CD4-positive, alpha-beta T cell treated with Interleukin-6 at 100 ng/mL for 8 hours (primary cell): ENCODE results near the gene ZFPM1.
"Not testable (repeated sequence)": the region's sequence is repeated elsewhere in the genome, so short reads cannot be mapped to it uniquely, and the experiment has no call there.

Experiments used
- DNase-seq: peaks from one replicate; pipeline ENCODE4 v3.0.0-alpha.2; 2020; ENCODE audit warnings: mixed read lengths, low spot score

ZFPM1 gene

DNA sequence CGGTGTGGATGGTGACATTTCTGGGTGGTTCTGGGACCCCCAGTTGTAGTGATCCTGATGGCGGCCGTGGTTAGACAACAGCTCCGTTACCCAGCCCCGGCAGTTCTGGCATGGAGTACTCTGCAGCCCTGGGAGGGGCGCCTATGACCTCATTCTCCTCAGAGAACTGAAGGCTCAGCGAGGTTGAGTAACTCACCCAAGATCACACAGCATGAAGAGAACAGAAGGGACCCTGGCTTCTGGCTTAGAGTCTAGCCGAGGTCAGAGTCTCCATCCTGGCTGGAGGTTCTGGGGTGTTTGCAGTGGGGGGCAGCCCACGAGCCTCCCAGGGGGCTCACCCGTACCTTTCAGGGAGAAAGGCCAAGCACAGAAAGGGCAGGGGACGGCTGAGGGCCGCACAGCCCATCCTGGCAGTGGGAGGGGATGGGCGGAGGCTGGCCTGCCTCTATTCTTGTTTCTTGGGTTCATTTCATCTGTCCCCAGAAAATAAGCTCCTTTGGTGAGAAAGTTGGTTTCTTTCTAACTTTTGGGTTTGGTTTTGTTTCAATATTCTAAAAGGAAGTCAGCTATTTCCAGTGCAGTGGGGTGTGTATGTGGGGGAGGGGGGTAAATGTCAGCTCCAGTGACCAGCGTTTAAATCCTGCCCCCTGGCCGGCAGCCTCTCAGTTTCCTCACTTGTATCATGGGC is 13.2 kb downstream of the ZFPM1 start:
- no peak for DNase-seq

DNA sequence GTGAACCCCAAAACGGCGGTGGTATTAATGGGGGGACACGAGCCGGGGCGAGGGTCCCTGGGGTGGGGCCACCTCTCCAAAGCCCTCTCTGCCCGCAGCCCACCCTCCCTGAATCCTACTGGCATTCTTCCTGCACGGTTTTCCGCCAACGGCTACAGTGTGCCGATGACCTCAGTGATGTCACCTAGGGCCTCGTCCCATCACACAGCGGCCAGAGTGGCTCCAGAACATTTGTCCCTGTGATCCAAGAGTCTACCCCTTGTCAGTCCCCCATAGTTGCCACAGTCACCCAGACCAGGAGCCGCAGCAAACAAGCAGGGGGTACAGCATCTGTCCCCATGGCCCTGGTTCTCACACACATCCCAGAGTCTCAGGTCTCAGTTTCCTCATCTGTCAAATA is 13.9 kb downstream of the ZFPM1 start:
- no peak for DNase-seq

DNA sequence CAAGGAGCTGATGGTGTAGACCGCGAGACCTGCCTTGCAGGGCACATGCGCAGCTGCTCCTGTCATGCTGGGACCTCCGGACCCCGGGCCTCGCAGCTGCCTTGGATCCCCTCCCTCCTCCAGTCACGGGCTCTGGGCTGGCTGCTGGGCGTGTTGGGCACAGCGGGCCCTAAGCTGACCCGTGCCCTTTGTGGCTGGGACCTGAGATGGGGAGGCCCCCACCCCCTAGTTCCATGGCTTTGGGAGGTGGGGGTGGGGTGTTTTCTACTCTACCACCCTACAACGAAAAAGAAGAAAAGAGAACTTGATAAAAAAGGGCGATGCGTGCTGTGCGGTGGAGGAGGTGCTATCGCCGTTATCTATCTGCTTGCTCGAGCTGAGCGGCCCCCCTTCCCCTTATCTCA is 14.5 kb downstream of the ZFPM1 start:
- no peak for DNase-seq

DNA sequence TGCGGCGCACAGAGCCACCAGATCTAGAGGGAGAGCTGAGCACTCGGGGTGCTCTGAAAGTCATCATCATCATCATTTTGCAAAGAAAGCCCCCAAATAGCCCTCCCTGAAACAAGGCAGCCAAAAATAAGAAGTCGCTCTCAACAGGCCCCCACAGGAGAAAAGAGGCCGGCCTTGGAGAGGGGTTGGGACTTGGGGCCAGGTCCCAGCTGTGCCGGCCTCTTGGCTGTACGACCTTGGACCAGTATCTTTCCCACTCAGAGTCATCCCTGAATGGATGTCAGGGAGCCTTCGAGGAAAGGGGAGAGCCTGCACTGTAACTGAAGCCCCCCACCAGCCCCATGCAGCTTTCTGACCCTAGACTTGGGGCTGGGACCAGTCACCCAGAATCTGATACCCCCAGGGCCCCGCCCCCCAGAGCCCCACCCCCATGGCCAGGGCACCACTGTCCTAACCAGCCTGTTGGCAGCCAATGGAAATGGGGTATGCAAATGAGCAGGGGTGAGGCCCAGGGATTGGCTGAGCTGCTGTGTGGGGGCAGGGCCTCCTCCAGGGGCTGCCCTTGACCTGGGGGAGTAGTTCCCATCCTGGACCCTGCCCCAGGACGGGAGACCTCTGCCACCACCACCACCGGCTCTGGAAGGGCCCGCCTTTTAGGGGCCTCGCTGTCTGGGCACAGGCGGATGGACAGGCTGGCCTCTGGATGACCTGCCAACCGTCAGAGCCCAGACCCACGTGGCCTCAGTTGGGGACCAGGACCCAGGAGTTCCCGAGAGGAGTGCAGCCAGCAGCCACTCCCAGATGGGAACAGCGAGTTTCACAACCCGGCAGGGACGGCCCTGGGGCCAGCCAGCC is 15.4 kb downstream of the ZFPM1 start:
- DNase-seq: no peak

DNA sequence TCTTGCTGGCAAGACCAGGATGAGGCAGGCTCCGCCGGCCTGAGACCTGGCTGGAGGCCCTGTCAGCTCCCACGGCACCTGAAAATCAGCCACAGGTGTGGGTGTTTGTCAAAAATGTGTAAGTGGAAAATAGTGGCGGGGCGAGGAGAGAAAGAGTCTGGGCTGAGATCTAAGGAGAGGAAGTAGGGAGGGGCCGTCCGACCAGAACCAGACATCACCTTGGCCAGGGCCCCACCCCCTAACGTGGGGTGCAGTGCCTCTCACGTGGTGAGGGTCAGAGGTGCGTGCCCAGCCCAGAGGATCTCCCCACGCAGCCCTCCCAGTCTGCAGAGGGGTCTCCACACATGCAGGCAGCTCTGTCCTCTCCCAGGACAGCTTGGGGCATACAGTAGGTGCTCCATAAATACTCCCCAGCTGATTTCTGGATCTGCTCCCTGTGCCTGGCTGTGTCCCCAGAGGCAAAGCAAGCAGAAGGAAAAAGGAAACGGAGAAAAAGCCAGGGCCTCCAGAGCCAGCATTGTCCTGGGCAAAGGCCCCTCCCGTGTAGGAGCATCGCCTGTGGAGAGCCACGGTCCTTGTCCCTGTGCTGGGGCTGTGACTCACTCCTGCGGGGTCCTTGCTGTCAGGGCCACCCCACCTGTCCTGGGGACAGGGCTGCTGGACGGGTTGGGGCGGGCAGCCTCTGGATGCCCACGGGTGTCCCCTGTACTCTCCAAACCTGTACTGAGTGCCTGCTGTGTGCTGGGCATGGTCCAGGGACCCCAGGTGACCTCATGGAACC is 16.7 kb downstream of the ZFPM1 start:
- DNase-seq: peak; percentile 51

DNA sequence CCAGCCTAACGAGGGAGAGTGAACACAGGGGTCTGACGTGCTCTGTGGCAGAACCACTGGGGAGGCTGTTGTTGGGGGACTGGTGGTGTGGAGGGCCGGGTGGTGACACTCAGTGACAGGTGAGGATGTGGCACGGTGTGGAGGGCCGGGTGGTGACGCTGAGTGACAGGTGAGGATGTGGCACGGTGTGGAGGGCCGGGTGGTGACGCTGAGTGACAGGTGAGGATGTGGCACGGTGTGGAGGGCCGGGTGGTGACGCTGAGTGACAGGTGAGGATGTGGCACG is 17.3 kb downstream of the ZFPM1 start:
- DNase-seq: not testable (repeated sequence)

DNA sequence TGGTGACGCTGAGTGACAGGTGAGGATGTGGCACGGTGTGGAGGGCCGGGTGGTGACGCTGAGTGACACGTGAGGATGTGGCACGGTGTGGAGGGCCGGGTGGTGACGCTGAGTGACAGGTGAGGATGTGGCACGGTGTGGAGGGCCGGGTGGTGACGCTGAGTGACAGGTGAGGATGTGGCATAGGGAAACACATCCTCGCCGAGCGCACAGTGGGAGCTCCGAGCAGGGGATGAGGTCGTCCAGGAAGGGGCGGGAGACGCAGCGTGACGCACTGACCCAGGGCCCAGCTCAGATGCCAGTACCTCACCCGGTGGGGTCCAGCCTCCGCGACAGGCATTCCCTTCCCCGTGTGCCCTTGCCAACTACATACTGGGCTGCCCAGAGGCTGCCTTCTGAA is 17.6 kb downstream of the ZFPM1 start:
- peak; percentile 40 for DNase-seq

DNA sequence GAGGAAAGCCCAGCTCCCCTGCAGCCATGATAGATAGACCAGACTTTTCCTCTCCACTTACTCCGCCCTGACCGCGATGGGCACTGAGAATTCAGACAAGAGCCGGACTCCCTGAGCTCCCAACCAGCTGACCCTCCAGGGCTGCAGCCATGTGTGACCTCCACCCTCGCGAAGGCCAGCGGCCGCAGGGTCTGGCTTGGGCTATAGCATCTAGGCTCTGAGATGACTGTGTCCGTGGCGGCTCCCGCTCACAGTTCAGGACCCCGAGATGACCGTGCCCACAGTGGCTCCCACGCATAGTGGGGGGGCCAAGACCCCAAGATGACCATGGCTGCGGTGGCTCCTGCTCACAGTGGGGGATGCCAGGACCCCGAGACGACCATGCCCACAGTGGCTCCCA is 18.0 kb downstream of the ZFPM1 start:
- no peak for DNase-seq

DNA sequence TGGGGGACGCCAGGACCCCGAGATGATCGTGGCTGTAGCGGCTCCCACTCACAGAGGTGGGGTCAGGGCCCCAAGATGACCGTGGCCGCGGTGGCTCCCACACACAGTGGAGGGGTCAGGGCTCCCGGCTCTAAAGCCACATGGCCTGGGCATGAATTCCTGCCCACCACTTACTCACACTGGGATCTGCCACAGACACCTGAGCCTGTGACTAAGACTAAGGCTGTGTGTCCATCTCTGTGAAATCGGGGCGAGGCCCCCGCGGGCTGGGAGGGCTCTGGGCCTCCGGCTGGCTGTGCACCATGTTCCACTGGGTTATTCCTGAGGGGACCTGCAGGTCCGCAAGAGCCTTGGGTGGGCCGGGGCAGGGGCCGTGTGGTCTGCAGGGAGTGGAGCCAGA is 18.5 kb downstream of the ZFPM1 start:
- no peak for DNase-seq

DNA sequence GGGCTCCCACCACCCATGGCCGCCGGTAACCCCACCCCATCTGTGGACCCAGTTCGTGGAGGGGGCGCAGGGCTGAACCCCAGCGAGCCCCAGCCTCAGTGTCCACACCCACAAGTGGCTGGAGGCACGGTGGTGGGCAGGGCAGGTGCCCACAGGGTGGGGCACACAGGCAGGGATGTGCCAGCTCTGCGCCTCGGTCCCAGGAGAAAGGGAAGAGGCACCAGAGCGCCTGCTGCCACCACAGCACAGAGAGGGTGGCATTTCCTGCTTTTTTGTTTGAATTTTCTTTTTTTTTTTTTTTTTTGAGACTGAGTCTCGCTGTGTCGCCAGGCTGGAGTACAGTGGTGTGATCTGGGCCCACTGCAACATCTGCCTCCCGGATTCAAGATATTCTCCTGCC is 19.0 kb downstream of the ZFPM1 start:
- DNase-seq: no peak

DNA sequence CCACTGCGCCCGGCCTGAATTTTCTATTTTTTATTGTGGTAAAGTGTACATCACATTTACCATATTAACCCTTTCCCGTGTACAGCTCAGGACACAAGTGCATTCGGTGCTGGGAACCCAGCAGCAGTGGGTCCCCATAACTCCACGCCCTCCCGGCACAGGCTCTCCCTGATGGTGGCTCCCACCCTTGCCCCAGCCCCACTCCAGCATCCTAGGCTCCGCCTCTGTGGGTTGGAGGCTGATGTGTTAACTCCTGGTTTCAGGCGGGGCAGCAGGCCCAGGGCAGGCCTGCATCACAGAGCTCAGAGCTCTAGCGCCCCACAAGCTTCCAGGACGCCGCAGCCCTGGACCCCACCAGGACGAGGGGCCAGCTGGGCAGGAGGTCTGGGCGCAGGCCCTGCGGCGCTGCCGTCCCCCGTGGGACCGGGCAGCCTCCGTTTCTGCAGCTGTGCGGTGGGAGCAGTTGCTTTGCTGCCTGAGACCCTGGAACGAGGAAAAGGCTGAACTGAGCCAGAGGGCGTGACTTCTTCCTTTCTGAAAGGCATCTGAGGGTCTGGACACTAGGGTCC is 19.6 kb downstream of the ZFPM1 start:
- no peak for DNase-seq

DNA sequence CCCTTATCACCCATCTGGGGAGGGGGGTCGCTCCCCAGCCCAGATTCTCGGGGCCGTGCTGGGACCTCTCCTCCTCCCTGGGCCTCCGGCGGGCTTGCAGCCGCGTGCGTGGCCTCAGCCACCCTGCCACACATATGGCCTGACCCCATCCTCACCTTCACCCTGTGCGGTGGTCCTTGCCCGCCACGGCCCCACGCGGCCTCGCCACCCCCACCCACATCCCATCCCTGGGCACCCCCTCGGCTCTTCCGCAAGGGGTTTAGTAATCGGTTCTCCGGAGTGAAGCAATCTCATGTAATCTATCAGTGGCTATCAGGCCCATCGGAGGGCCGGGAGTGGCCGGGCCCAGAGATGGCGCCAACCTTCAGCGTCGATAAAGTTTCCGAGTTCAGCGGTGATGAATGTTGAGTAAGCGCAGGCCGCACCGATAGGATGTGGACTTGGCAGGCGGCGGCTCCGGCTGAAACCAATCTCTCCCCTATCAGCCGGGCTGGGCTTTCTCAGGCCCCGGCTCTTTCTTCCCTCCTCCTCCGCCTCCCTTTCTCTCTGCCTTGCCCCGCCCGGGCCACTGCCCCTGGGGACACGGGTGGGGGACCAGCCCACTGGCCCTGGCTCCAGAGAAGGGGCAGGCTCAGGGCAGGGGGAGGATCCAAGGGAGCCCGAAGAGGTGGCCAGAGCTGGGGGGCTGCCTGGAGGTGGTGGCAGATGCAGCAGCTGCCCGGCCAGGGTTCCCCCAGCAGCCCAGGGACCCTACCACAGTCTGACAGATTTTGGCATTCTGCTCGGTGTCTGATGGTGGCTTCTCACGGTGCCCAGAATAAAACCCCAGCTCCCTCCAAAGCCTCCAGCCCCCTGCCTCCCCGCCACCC is 20.8 kb downstream of the ZFPM1 start:
- no peak for DNase-seq

DNA sequence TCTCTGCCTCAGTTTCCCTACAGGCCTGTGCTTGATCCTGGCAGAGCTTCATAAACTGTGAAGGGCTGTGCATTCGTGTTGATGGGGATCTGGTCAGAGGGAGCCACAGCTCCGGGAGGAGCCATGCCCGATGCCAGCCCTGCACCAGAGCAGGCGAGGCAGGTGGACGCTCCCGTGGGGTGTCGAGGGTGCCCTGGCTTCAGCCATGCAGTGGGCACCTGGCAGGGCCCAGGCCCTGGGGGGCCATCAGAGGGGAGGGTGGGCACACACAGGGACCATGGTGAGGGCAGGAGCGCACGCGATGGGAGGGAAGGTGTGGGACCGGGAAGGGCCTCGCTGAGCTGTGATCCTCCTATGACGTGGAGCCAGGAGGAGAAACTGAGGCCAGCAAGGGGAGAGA is 22.0 kb downstream of the ZFPM1 start:
- no peak for DNase-seq

DNA sequence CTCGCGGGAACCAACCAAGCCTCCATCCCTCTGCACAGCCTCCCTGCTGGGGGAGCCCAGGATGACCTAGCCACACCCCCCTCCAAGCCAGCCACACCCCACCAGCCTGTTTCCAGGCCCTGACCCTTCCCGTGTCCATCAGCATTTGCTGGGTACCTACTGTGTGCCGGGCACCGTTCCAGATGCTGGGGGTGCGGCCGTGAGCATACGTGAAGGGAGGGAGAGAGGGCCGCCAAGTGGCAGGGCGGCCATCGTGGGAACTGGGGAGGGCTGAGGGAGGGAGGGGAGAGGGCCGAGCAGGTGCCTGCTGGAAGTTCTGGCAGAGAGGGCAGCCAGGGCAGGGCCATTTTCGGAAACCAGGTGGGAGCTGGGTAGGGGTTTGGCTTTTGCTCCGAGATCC is 23.1 kb downstream of the ZFPM1 start:
- no peak for DNase-seq

DNA sequence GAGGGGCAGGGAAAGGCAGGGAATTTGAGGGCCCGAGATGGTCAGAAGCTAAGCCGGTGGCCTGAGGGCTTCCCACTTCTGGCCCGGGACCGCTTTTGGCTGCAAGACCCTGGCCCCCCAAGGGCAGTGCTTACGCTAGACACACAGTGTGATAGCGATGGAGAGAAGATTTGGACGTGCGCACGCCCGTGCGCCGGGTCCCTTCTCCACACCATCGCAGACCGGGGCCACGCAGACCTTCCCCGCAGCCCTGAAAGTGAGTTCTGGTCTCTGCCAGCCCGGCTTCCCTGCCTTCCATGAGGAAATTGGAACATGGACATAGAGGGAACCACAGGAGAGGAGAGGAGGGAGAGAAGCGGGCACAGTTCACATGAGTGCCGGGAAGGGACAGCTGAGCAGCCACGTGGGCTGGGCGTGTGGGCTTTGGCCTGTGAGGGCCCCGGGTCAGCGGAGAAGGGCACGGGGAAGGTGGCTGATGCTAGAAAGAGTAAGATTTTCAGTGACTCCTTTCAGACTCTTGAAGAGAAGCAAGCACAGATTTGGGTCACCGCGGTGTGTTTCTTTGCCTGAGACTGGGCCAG is 23.8 kb downstream of the ZFPM1 start:
- no peak for DNase-seq

DNA sequence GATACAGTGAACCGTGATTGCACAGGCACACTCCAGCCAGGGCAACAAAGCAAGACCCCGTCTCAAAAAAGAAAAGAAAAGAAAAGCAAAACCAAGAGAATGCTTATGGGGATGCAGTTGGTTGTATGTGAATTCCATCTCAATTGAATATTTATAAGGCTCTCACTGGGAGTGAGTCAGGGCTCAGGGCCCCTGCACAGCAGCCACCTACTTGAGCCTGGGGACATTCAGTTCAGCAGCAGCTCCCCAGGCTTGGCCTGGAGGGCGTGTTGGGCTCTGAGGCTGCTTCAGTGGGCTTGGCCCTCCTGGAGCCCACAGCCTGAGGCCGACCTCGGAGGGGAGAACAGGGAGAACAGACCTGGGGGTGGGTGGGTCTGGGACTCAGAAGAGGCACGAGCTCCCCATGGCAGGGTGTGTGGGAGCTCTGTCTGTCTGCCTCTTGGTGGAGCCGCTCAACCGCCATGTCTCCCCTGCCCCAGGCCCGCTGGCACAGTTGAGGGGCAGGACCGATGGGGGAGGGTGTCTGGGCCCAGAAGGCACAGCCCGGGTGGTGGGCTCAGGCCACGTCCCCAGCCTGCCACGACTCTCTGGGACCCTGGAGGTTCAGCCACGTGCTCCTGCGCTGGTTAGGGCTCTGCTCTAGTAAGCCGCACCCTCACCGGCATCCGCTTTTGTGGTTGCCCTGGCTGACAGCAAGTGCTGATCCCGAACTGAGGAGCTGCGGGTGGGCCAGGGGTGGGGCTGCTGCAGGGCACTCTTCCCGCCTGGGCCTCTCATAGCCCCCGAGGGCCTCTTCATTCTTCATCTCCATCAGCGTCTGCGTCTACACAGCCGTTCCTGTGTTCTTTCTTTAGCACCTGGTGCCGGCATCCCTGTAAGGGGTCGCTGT is 24.8 kb downstream of the ZFPM1 start:
- peak; percentile 57 for DNase-seq

DNA sequence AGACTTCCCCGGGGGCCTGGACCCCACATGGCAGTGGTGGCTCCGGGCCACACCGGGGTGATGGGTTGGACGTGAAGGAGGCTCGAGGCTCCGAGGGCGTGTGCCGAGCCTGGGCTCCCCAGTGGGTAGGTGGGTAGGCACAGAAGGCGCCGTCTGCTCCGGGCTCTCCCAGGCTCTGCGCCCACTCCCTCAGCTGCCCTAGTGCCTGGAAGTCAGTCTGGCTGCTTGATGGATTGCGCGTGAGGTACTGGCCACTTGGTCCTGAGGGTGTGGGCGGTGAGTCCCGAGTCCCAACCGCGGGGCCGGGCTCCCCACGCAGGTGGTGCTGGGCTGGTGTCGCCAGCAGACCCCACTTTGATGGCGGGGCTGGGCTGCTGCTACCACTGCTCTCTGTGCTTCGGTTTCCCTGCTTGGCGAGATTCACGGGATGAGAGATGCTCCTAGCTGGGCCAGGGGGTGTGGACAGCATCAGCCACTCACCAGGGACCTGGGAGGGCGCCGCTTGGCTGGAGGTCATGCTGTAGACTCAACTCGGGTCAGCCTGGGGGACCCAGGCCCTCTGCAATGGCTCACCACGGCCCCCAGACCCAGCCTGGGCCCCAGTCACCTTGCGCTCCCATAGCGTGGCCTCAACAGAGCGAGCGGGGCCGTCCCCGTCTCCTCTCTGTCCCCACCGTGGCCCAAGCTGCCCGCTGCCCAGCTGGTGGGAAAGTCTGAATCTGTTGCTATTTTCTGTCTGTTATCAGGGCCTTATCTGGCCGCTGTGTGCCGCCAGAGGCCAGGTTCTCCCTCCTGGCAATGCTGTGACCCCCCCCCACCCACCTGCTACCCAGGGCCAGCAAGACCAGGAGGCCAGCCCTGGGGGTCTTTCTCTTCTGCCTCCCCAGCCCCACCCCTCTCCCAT is 26.1 kb downstream of the ZFPM1 start:
- DNase-seq: no peak

DNA sequence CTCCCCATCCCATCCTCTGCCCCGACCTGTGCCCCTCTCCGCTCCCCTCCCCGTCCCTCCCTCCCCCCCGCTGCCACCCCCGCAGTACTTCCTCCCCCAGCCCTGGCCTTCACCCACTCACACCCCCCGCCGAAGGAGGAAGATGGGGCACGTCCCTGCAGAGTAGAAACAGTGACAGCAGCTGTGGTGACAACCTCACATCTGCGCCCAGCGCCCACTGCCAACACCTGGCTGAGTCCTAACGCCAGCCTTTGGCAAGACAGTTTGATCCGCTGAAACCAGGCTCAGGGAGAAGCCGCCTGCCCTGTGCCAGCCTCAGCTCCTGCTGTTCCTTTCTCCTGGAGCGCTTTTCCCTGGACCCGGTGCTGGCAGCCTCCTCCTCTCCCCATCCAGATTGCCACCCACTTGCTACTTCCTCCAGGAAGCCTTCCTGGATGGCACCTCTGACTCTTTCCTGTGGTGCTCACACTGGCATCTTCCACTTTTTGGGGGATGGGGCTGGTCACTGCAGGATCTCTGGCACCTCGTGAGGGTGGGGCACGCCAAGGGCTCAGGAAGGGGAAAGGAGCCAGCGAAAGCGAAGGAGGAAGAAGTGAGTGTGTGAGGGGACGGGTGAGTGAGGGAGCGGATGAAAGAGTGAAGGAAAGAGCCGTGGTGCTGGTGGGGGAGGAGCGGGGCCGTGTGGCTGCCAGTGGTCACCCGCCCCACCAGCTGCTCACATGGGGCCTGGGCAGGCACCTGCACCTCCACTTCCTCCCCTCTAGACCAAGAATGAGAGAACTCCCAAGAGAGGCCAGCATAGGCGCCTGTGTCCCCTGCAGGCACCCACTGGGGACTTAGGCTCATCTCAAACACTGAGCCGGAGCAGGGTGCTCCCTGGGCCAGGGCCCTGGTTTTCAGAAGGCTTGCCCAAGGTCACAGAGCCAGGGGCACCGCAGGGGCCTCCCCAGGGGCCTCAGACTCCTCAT is 27.0 kb downstream of the ZFPM1 start:
- peak; percentile 51 for DNase-seq
